SKM-1 treated with dmso at 0.1 percent for 144 hours (cell line): Measurements from ENCODE around the gene GGT1.
"Not testable (repeated sequence)": the region's sequence is repeated elsewhere in the genome, so short reads cannot be mapped to it uniquely, and the experiment has no call there.

ENCODE experiments used
- DNase-seq: peaks from one replicate; lab custom pipeline; 2025; ENCODE audit not compliant: unreplicated experiment; lab: John Stamatoyannopoulos, UW

Gene GGT1

GRCh38 chr22:24633231-24634023 lies 30.4 kb downstream of the GGT1 start:
- not testable (repeated sequence) for DNase-seq

GRCh38 chr22:24634776-24635389 lies 31.9 kb downstream of the GGT1 start:
- DNase-seq: not testable (repeated sequence)

GRCh38 chr22:24636513-24636912 lies 33.5 kb downstream of the GGT1 start:
- not testable (repeated sequence) for DNase-seq

GRCh38 chr22:24642307-24642706 lies 39.3 kb downstream of the GGT1 start:
- not testable (repeated sequence) for DNase-seq

- not testable (repeated sequence) for DNase-seq
Measured at GRCh38 chr22:24644409-24644808, 41.4 kb downstream of the GGT1 start.

- not testable (repeated sequence) for DNase-seq
Measured at GRCh38 chr22:24645408-24646399, 42.7 kb downstream of the GGT1 start.

GRCh38 chr22:24646756-24647155 lies 43.8 kb downstream of the GGT1 start:
- DNase-seq: not testable (repeated sequence)

- not testable (repeated sequence) for DNase-seq
Measured at GRCh38 chr22:24649371-24649770, 46.4 kb downstream of the GGT1 start.

GRCh38 chr22:24650884-24651283 lies 47.9 kb downstream of the GGT1 start:
- not testable (repeated sequence) for DNase-seq

GRCh38 chr22:24665395-24665794 lies 62.4 kb downstream of the GGT1 start:
- not testable (repeated sequence) for DNase-seq

GRCh38 chr22:24667904-24668303 lies 64.9 kb downstream of the GGT1 start:
- not testable (repeated sequence) for DNase-seq

- DNase-seq: not testable (repeated sequence)
Measured at GRCh38 chr22:24672532-24672931, 69.5 kb downstream of the GGT1 start.
